Stimulated activated CD4-positive, alpha-beta T cell treated with anti-CD3 and anti-CD28 coated beads, TNF-alpha, amount 100 ng/mL, for 1 hour (primary cell): ENCODE results near the gene ITGA2B.
A peak's percentile ranks its signal among the peaks of the same experiment; 100 is the strongest.
"Not testable (repeated sequence)": the region's sequence is repeated elsewhere in the genome, so short reads cannot be mapped to it uniquely, and the experiment has no call there.

ENCODE experiments used
- DNase-seq, 3 donors: peaks; one replicate each; pipeline ENCODE4 v3.0.0-alpha.2; 2020; ENCODE audit warnings: low read depth in 3 of 3, low spot score in 1 of 3

The ITGA2B gene

DNA sequence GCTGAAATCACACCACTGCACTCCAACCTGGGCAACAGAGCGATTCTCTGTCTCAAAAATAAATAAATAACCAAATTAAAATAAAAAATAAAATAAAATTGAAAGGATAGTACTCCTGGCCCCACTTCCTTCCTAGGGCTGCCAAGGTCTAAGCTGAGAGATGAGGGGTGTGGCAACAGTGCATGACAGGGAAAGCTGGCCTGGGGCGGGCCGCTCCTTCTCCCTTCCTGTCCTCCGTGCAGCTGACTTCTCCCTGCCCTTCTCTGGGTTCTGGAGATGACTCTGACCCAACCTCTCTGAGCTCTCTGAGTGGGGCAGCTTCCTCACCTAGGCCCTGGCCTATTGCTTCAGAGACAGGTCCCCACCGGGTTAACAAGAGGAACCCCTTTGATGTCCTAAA is 56.1 kb downstream of the ITGA2B start:
- DNase-seq: no peak

DNA sequence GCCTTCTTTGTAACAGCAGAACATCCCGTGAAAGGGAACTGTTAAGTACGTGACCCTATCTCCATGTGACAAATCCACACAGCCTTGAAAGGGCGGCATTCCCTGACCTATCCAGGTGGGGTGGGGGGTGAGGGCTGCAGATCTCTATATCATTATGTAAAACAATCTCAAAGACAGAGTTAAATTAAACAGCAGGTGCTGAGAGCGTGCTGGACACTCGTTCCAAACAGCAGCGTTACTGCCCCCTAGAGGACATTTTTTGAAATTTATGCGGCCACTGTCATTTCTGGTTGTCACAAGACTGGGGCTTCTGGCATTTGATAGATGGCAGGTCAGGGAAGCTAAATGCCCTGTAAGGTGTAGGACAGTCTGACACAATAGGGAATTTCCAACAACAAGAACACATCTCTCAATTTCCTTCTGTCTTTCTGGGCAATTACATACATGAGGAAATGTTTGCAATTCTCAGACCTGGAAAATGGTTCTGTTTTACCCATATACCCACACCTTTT is 58.1 kb downstream of the ITGA2B start:
- peak in 1 of 3 donors; percentile 45 for DNase-seq

DNA sequence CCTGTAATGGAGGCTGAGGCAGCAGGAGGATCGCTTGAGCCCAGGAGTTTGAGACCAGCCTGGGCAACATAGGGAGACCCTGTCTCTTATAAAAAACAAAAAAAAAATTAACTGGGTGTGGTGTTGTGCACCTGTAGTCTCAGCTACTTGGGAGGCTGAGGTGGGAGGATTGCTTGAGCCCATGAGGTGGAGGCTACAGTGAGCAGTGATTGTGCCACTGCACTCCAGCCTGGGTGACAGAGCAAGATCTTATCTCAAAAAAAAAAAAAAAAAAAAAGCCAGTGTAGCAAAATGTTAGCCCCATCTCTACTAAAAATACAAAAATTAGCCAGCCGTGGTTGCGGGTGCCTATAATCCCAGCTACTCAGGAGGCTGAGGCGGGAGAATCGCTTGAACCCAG is 59.2 kb downstream of the ITGA2B start:
- DNase-seq: not testable (repeated sequence)

DNA sequence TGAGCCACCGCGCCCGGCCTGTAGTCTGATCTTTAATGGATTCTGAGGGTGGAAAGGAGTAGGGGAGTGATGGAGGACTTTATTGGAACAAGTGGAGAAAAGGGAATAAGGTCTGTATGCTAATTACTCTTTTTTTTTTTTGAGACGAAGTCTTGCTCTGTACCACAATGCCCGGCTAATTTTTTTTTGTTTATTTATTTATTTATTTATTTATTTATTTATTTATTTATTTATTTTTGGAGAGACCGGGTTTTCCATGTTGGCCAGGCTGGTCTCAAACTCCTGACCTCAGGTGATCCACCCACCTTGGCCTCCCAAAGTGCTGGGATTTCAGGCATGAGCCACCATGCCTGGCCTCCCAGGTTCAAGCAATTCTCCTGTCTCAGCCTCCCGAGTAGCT is 59.9 kb downstream of the ITGA2B start:
- DNase-seq: not testable (repeated sequence)

DNA sequence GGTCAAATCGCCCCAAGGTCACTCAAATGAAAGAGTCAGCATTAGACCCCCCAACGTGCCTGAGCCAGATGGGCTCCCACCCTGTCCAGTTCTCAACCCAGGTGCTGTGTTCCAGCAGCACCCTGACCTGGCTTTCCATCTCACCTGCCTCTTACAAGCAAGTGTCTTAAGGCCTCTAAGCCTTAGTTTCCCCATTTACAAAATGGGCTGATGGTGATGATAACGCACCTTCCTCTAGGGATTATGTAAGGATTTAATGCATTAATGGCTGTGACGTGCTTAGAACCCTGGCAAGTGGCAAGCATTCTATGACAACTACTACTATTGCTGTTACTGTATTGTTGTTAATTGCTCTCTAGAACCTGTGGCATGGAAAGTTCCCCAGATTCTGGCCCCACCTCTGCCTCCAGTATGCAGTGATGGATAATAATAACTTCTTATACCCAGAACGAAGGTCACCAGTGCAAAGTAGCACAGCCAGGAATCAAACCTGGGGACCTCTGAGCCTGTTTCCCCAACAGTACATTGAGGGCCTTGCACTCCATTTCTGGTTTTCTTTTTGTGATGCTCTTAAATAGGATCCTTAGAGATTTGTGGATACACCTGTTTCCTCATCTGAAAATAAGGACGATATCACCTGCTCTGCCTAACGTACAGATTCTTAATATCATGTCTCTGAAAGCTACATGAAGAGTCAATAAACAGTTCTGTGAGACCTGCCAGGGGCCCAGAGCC is 61.6 kb downstream of the ITGA2B start:
- no peak for DNase-seq

DNA sequence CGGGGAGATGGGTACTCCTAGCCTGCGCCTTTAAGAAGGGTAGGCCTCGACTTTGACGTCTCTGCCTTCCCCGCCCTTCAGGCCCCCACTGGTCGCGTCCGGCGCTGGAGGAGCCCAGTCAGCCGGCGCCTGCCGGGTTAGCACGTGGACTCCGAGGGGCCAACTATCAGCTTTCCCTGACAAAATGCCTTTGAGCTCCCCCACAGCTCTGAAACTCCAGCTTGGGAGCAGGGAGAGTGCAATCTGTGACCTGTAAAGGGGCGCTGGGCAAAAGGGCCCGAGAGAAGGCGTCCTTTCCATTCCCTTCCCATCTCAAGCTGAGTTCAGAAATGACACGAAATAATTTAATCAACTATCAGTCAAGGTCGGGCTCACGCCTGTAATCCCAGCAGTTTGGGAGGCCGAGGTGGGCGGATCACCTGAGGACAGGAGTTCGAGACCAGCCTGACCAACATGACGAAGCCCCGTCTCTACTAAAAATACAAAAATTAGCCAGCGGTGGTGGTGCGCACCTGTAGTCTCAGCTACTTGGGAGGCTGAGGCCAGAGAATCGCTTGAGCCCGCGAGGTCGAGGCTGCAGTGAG is 62.5 kb downstream of the ITGA2B start:
- DNase-seq: peak; percentile 80 to 93 (median 85)

DNA sequence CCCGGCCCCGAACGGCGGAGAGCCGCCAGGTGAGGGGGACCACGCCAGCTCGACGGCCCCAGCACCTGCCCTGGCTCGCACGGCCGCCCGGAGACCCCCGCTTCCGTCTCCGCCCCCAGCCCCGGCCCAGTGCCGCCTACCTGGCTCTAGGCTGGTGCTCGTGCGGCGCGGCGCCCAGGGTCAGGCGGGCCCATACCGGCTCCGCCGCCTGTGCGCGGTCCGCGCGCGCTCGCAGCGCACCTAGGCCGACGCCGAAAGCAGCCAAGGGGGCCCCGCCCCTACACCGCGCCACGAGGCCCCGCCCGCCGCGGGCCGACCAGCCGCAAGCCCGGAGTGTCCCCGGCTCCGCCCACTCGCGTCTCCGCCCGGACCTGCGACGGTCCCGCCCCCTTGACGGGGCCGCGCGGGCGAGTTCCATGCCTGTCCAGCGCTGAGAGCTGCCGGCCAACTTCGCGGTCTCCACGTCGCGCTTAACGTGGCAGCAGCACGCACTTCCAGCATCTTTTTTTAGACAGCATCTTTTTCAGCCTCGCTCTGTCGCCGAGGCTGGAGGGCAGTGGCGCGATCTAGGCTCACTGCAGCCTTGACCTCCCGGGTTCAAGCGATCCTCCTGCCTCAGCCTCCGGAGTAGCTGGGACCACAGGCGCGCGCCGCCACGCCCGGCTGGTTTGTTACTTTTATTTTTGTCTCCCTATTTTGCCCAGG is 64.7 kb downstream of the ITGA2B start, which contains the start of gene SLC25A39:
TSS of gene SLC25A39 (minus strand) at position 253 of the 705 bp plus-strand sequence. CDS start 1,261 bp downstream, outside the sequence.
- peak; percentile 88 to 94 (median 89) for DNase-seq

DNA sequence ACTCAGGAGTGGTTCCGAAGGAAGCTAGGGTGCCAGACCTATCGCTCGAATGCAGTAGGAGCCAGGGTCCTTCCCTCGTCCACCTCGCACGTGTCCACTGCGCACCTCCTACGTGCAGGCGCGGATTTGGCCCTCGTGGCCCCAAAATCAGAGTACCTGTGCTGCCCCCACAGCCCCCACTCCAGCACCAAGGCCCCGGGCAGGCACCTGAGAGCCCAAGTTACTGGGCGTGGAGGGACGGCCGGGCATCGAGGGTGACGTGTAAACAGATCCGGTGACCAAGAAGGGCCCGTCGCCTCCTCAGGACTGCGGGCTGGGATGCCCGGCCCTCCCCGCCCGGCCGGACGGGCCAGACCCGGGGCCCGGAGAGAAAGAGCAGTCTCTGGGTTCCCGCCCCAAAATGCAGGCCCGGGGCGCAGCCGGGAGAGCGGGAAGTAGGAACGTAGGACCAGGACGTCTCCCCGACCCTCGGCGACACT is 65.3 kb downstream of the ITGA2B start:
- DNase-seq: no peak

DNA sequence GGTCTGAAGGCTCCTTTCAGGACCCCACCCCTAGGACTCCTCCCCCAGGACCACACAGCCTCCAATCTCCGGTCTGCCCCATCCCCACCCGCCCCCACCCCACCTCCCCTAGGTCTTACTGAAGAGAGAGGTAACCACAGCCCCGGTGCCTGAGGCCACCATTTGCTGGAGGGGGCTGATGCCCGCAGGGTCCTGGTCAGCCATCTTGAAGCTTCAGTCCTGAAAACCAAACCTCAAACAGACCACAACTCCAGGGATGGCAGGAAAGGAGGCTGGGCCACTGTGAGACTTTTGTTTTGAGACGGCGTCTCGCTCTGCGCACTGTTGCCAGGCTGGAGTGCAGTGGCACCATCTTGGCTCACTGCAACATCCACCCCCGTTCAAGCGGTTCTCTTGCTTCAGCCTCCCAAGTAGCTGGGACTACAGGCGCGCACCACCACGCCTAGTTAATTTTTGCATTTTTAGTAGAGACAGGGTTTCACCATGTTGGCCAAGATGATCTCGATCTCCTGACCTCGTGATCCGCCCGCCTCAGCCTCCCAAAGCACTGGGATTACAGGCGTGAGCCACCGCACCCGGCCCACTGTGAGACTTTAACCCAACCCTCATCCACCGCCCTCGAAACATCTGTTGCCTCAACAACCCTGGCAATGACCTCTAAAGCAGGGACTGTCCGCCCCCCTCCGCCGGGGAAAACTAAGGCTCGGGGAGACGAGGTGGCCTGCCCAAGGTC is 65.9 kb downstream of the ITGA2B start:
- no peak for DNase-seq

DNA sequence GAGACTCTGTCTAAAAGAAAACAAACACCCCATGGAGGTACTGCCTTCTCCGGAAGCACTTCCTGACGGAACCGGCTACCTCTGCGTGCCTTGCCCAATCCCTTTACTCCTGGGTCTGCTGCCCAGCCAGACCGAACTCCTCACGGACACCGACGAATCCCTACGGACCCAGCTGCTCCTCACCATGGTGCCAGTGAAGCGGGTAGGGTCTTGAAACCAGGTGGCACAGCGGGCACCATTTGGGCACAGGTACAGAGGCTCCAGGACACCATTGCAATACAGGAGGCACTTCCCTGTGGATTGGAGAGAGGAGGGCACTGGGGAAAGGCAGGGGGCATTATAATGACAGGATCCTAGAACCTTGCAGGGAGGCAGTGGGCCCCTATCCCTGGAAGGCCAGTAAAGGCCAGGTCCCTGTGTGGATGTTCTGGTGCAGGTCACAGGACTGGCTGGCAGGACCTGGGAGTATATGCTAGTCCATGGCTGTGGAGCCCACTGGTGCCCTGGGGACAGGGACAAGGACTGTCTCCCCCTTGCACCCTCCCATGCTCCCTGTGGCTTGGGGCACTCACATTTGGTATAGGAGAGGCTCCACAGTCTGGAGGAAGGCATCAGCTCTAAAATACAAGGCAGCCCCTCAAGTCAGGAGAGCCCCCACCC is 67.1 kb downstream of the ITGA2B start:
- no peak for DNase-seq
